NCI-H1436 (cell line): ENCODE results near the gene TBX1.
"Not testable (repeated sequence)": the region's sequence is repeated elsewhere in the genome, so short reads cannot be mapped to it uniquely, and the experiment has no call there.

Experiments used
- DNase-seq: peaks from one replicate; lab custom pipeline; 2025; lab: John Stamatoyannopoulos, UW

Gene TBX1

DNA sequence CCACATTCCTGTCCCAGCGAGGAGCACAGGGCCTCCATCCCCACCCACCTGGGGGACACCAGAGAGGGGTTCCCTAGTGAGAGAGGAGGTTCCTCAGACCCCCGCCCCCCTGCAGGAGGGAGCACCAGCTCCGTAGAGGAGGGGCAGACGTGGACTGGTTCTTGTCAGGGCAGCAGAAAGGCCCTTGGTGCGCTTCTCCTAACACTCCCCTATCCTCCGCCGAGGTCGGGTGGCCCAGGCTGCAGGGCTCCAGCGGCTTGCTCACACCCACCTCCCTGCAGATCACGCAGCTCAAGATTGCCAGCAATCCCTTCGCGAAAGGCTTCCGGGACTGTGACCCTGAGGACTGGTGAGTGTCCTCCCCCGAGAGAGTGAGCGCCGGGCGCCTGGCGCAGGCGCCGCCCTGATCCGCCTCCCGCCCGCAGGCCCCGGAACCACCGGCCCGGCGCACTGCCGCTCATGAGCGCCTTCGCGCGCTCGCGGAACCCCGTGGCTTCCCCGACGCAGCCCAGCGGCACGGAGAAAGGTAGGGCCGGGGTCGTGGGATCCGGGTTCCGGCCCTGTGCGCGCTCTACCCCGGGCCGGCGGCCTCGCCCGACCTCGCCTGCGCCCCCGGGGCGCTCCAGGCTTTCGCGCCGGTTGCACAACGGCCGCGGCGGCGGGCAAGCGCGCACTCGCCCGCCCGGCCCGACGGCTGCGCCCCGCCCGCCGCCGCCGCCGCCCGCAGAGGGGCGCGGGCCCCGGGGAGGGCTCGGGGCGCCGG is 5.1 kb downstream of the TBX1 start:
- no peak for DNase-seq

DNA sequence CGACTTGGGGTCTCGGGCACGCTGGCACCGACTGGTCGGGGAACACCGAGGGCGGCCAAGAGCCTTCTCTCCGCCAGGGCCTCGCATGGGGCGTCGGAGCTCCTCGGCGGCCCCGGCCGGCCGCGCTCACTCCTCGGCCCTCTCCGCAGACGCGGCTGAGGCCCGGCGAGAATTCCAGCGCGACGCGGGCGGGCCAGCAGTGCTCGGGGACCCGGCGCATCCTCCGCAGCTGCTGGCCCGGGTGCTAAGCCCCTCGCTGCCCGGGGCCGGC is 5.6 kb downstream of the TBX1 start:
- DNase-seq: no peak

DNA sequence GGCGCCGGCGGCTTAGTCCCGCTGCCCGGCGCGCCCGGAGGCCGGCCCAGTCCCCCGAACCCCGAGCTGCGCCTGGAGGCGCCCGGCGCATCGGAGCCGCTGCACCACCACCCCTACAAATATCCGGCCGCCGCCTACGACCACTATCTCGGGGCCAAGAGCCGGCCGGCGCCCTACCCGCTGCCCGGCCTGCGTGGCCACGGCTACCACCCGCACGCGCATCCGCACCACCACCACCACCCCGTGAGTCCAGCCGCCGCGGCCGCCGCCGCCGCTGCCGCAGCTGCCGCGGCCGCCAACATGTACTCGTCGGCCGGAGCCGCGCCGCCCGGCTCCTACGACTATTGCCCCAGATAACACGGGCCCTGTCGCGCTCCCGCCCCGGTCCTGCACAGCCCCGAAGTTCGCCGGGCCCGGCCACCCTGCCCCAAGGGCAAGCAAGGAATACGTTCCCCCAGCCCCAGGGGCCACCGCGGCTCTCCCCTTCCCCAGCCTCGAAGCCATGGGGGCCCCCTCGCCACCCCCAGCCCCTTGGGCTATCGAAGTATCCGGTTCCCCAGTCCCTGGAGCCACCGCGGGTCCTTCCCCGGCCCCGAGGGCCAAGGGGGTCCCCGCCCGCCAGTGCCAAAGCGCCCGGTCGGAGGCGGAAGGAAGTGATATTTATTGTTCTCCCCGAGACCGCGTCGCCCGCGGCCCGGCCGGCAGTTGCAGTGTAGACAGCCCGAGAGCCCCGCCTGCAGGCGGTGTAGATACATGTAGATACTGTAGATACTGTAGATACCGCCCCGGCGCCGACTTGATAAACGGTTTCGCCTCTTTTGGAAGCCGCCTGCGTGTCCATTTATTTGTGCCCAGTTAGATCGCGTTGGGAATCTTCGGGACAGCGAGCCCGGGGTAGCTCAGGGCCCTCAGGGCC is 6.2 kb downstream of the TBX1 start:
- DNase-seq: no peak

DNA sequence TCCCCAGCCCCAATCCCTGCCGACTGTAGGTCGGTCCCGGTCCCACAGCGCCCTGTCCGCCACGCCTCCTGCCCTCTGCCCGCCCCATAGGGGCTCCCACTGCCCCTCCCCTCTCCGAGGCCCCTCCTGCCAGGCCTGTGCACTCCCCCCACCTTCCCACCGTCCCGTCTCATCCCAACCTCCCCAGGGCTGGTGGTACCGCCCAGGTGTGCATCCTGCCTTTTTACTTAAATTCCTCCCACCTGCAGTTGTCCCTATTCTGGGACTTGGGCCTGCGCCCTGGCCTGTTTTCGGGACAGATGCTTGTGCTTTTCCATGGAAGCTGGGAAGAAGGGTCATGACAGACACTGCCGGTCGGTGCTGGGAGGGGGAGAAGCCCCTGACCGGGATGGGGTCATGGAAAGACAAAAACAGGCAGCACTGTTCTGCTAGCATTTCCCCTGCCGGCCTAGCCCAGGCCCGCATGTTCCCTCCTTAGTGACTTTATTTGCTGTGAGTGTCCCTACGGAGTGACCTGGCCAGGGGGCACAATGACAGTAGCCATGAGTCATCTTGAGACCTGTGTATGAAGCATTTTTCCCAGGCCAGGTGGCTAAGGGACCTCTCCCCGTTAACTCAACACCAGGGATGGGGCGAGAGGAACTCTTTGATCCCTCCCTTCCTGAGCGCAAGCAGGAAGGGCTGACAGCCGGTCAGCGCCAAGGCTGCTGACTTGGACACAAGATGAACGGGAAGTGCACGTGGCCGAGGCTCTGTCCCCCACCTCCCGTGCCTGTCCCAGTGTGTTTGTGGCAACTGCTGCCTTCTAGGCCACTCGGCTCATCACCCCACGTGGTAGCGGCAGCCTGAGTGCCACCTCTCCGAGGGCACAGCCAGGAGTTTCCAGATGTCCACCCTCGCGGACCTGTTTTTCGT is 7.1 kb downstream of the TBX1 start:
- DNase-seq: no peak

DNA sequence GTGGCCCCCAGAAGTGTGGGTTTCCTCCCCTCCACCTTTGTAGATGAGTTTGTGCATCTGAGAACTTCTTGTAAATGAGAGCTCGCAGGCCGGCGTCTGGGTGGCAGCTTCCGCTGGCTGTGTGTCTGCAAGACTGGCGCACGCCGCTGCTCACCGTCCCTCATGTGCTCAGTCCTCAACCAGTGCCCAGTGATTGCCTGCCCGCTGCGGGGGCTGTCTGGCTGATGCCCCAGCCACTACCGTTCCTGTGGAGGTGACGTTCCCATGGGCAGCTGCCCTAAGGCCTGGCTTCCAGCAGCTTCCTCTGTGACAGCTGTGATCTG is 8.8 kb downstream of the TBX1 start:
- DNase-seq: no peak

DNA sequence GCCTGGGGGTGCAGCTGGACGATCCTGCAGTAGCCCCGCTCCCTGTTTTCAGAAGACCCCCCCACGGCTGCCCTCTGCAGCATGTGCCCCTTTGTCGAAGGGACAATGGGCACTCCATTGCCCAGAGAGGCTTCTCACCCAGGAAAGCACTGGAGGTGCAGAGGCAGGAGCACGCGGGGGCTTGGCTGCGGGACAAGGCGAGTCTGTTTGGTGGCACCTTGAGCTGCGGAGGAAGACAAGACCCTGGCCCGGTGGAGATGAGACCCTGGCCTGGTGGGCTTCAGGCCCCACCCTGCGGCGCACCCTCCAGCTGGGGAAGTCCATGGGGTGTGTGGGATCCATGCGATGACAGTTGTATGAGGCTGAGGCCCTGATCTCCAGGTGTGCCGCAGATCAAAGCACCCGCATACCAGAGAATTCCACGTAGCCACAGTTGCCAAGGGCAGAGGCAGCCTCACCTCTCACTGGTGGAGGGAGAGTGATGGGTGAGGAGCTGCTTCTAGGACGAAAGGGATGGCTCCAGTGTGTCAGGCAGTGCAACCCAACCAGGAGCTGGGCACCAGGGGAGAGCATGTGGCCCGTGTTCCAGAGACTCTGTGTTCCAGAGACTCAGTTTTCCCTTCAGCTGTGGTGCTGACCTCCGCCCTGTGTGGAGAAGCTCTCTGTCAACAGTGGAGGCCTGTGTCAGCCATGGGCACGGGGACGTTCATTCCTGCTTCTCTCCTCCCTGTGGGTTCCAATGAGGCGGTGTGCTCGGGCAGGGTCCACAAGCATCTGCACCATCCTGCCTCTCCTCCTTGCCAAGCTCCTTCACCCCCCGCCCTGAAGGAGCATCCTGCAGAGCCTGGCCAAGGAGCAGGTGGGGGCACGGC is 10.0 kb downstream of the TBX1 start:
- no peak for DNase-seq

DNA sequence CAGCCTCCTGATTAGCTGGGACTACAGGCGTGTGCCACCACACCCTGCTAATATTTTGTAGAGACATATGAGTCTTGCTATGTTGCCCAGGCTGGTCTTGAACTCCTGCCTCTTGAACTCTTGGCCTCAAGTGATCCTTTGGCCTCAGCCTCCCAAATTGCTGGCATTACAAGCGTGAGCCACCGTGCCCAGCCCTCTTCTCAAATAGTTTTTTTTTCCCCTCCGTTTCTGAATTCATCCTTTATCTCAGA is 11.8 kb downstream of the TBX1 start:
- no peak for DNase-seq

DNA sequence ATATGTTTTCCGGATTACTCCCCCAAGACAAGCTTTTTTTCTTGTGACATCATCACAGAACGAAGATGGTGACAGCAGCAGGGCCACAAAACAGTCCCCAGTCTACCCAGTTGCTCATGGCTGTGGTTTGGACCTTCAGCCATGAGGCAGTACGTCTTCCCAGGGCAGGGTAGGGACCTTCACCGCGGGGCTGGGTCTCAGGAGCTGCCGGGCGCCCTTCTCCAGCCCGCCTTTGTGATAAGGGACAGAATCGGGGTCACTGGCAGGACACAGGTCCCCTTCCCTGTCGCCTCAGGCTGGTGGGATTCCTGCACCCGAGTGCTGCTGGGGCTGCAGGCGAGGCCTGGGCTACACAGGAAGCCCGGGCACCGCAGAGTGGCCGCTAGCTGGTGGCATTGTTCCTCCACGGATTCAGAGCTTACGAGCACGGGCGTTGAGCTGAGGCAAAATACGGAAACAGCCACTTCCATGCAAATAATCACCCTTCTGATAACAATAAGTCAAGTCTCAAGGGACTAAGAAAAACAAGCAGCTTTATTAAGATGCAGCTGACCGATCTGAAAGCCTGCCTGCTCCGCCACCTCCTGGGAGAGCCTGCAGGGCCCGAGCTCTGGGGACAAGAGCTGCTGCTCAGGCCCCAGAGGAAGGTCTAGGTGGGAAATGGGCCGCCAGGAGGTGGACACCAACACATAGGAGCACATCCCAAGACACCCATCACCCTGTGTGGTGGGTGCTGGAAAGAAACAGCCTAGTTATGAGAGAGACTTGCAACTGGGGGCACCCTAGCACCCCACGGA is 12.3 kb downstream of the TBX1 start:
- peak; percentile 13 for DNase-seq

DNA sequence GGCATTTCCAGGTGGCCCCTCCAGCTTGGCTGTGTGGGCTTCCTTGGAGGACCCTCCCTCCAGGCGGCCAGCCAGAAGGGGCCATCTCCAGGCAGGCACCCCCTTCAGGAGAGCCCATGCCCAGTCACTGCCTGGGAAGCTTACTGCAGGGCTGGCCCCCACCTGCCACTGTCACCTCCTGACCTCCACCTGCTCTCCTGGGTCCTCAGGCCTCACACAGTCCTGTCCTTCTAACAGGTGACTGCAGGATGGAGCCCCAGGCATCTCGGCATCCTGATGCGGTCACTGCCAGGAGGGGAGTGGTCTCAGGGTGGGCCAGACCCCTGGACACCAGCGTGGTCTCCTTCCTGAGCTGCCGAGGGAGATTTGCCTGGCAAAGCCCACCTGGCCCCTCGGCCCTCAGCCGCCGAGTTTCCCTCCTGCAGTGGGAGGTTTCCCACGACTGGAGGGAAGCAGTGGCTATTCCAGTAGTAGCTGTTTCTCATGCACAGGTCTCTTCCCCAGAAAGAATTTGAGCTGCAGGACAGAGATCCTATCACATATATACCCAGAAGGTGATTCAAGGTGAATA is 13.0 kb downstream of the TBX1 start:
- no peak for DNase-seq

DNA sequence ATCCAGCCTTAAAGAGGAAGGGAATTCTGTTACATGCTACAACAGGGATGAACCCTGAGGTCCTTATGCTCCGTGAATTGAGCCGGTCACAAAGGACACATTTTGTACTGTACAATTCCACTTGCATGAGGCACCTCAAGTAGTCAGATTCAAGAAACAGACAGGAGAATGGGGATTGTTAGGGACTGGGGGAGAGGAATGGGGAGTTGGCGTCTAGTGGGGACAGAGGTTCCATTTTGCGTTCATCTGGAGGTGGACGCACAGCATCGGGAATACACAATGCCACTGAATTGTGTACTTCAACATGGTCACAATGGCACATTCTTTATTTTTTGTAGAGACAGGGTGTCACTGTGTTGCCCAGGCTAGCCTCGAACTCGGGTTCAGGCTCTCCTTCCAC is 14.1 kb downstream of the TBX1 start:
- DNase-seq: no peak

DNA sequence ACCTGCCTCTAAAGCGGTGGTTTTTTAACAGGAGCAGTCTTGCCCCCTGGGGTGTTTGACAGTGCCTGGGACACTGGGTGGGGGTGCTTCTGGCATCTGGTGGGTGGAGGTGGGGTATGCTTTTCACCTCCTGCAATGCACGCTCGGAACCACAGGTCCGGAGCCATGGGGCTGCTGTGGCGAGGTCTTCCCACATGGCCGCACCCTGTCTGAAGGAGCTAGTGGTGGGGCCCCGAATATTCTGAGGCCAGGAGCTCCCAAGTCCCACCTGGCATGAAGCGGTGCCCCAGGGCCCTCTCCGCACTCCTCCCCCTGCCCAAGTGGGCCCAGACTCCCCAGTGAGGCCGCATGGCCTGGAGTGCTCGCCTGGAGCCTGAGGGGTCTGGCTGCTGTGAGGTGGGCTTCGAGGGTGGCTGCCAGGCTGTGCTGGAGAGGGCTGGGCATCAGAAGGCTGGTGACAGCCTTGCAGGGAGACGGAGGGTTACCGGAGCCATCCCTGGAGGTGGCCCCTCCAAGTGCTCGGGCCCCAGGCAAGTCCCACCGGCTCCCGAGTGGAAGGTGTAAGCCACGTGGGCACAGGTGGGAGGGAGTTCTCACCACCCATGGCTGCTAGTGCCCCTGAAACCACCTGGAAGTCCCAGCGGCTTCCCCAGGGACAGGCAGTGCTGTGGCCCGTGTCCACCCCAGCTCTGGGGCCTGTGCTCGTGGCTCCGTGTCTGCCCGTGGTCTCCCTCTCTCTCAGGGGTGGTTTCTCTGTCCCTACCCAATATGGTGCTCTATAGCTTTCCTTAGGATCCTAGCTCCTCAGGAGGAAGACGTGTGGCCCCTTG is 15.1 kb downstream of the TBX1 start:
- no peak for DNase-seq

DNA sequence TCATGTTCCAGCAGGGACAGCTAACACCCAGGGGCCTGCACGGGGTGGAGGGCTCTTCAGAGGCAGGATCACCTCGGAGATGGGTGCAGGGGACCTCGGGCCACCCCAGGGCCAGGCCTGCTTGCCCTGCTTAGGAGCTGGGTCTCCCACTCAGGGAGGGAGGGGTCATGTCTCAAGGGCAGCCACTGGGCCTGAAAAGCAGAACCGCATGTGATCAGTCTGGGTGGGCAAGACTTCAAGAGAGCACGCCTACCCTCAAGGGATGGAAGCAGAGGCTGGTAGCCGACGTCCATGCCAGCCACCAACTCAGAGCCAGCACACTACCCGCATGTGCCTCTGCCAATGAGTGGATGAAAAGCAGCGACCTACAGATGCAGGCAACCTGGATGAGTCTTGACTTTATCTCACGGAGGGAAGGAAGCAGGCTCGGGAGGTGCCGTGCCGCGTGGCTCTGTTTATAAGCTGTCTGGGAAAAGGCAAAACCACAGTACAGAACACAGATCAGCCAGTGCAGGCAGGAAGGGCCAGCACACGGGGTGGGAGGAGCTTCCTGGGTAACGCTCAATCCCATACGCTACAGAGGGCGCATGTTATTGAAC is 16.0 kb downstream of the TBX1 start:
- no peak for DNase-seq

DNA sequence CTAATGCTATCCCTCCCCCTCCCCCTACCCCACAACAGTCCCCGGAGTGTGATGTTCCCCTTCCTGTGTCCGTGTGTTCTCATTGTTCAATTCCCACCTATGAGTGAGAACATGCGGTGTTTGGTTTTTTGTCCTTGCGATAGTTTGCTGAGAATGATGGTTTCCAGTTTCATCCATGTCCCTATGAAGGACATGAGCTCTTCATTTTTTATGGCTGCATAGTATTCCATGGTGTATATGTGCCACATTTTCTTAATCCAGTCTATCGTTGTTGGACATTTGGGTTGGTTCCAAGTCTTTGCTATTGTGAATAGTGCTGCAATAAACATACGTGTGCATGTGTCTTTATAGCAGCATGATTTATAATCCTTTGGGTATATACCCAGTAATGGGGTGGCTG is 16.6 kb downstream of the TBX1 start:
- not testable (repeated sequence) for DNase-seq

DNA sequence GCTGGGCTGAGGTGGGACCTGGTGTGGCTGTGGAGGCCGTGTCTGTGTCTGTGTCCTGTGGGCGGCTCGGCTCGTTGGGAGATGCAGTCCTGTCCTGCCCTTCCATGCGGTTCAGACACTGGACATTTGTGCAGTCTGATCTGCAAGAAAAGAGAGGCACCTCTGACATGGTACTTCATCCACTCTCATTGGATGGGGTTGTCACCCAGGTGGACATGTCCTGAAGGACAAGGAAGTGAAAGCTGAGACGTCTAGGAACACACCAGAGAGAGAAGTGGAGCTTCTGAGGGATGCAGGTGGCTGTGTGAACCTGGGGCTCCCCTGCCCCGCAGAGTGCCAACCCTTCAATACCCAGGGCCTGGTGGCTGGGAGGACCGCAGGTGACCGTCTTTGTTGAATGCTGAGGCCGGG is 18.4 kb downstream of the TBX1 start:
- DNase-seq: no peak

DNA sequence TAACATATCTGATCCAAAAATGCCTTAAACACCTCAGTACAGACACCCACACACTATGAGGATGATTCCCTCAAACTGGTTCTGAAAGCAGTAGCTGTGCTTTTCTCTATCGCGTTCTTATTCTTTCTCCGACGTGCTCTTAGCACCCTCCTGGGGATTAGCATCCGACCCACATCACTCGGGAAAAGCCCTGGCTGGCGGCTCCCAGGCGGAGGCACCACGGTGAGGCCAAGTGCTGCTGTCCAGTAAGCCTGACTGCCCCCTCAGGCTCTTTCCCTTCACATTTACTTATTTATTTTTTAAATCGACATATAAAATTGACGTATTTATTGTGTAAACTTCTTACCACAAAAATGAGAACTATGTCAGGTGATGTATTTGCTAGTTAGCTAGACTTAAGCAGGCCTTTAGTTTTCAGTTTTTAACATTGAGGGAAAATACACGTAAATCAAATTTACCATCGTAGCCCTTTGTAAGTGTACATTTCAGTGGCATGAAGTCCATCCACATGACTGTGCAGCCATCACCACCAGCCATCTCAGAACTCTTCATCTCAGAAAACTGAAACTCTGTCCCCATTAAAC is 19.2 kb downstream of the TBX1 start:
- DNase-seq: no peak

DNA sequence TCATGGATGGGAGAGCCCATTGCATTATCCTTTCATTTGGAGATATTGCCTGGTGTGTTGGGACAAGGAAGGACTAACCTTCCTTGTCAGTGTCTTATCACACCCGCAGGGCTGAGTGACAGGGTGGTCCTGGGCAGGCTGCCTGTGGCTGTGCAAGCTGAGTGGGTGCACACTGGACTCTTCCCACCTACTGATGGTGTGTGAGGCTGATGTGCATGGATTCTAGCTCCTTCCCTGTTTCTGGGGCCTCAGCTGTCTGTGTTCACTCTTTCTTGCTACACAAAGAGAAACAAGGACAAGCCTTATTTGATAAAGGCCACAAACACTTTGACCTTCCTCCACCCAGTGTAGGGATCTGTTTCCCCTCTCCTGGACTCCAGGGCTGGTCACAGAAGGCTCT is 22.0 kb downstream of the TBX1 start:
- no peak for DNase-seq

DNA sequence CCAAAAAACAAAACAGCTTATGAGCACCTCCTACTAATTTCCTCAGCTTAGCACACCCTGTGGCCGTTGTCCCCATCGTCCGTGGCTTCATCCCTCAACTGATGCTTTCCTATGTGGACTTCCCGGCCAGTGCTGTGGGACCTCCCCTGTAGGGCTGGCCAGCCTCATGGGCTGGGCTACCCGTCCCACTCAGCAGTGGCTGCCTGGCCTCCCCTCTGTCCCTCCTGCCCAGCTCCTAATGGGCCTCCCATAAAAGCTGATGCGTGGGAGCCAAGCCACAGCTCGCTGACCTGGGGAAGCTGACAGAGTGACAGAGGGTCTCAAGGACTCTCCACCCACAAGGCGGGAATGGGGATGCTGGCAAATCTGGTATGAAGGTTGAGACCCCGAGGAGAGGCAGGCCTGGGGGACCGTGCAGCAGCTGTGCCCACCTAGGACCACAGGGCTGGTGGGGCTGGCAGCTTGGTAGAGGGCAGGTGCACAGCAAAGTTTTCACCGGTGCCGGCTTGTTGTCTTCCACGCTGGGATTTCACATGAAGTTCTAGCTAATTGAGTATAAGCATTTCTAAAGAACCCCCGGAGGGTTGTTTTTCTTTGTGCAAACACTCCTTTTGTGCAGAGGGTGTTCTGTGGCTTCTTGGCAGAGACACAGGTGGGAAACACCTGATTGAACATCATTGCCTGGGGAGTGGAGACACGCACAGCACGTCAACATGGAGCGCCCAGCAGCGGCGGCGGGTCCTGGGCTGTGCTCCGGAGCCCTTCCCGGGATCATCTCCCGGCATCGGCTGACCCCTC is 23.2 kb downstream of the TBX1 start:
- DNase-seq: no peak
